Gastrocnemius medialis (tissue), 4 donors: ENCODE data around the gene GUCY2C. TPM values are rescaled to one million over a fixed set of nuclear protein-coding genes. Genes with fewer than 3 reads are reported as not detected.

Source experiments
- ATAC-seq, 2 donors: fragments of 150-250 bp; one replicate each; pipeline ENCODE4 v1.9.1; 2016
- DNase-seq, 2 donors: peaks; one replicate each; pipeline ENCODE4 v3.0.0-alpha.2; 2019
- H3K27ac ChIP-seq, 4 donors: fragments of 200-600 bp; sonication (generic); 1 replicate in 1 of 4; 2 replicates in 3 of 4; pipeline ENCODE4 v1.5.1; 2016 to 2018; ENCODE audit warnings: mild to moderate bottlenecking in 2 of 4, moderate library complexity in 1 of 4
- H3K27me3 ChIP-seq, 3 donors: fragments of 200-600 bp; sonication (generic) in 2 of 3; 1 replicate in 1 of 3; 2 replicates in 2 of 3; pipeline versions ENCODE4 v1.5.1 to v1.6.0; 2016 to 2019; ENCODE audit warnings: mild to moderate bottlenecking in 1 of 3, moderate library complexity in 1 of 3
- H3K36me3 ChIP-seq, 2 donors: fragments of 200-600 bp; sonication (generic) in 1 of 2; one replicate each; pipeline ENCODE4 v1.5.1; 2017 to 2018
- H3K4me1 ChIP-seq, 2 donors: fragments of 200-600 bp; sonication (generic) in 1 of 2; one replicate each; pipeline ENCODE4 v1.5.1; 2016 to 2017; ENCODE audit warnings: mild to moderate bottlenecking in 2 of 2
- H3K4me3 ChIP-seq, 4 donors: fragments of 200-600 bp; sonication (generic) in 3 of 4; 1 replicate in 1 of 4; 2 replicates in 3 of 4; pipeline ENCODE4 v1.5.1; 2016 to 2019; ENCODE audit warnings: mild to moderate bottlenecking in 2 of 4
- H3K9me3 ChIP-seq, 3 donors: fragments of 200-600 bp; sonication (generic) in 2 of 3; 1 replicate in 1 of 3; 2 replicates in 2 of 3; pipeline ENCODE4 v1.5.1; 2016 to 2019
- POLR2A ChIP-seq, 2 donors: fragments of 450-650 bp; IDR thresholded peaks; one replicate each; pipeline ENCODE4 v1.6.1; 2017; ENCODE audit warnings: antibody characterized with exemption in 2 of 2, mild to moderate bottlenecking in 2 of 2, moderate library complexity in 2 of 2
- in situ Hi-C, 4 donors: fragments of 200-750 bp; cut with MboI; loops; one replicate each; pipeline versions ENCODE4 v1.15.0 to v1.8.0; 2017; ENCODE audit warnings: low sequenced_read_pairs in 4 of 4
- intact Hi-C: fragments of 100-400 bp; cut with DNase I; formaldehyde crosslinking; loops from one replicate; pipeline ENCODE4 v1.15.1; 2023; ENCODE audit warnings: low total_unique reads
- total RNA-seq, 4 donors: library from RNA; depleted of rRNA; stranded (reverse); fragments of >200 nt; gene quantifications; one replicate each; pipeline versions ENCODE4 v1.1.0 to v1.2.3, GENCODE V29; 2016
- TF ChIP-seq, protein P1 (sequence below), 5 experiments: fragments of 450-650 bp in 3 of 5; fragments of 200-600 bp in 2 of 5; sonication (generic) in 2 of 5; IDR thresholded peaks in 4 of 5; conservative IDR thresholded peaks in 1 of 5; 1 replicate in 4 of 5; 2 replicates in 1 of 5; pipeline ENCODE4 v1.5.1; 2016 to 2019; ENCODE audit warnings: antibody characterized with exemption in 5 of 5, mild to moderate bottlenecking in 3 of 5, moderate library complexity in 3 of 5

The GUCY2C gene
- total RNA-seq, 4 donors from 2014 or later, result 0.09 to 0.17 TPM; not detected in 2

GRCh38 chr12:14681190-14681589, 15.2 kb downstream of the GUCY2C start:
- H3K4me3 ChIP-seq, result no peak overlapping the region
- H3K27me3 ChIP-seq, result no peaks in the 10 kb centered on the region
- H3K4me1 ChIP-seq, result no peaks in the 10 kb centered on the region
- DNase-seq, result no peak
- intact Hi-C loops, result no loop called here
- no peaks in the 10 kb centered on the region for H3K36me3 ChIP-seq
- ATAC-seq, result no peak
- no peak for TF ChIP-seq POLR2A (IDR thresholded peaks at IDR 0.05)
- TF ChIP-seq, protein P1, sequence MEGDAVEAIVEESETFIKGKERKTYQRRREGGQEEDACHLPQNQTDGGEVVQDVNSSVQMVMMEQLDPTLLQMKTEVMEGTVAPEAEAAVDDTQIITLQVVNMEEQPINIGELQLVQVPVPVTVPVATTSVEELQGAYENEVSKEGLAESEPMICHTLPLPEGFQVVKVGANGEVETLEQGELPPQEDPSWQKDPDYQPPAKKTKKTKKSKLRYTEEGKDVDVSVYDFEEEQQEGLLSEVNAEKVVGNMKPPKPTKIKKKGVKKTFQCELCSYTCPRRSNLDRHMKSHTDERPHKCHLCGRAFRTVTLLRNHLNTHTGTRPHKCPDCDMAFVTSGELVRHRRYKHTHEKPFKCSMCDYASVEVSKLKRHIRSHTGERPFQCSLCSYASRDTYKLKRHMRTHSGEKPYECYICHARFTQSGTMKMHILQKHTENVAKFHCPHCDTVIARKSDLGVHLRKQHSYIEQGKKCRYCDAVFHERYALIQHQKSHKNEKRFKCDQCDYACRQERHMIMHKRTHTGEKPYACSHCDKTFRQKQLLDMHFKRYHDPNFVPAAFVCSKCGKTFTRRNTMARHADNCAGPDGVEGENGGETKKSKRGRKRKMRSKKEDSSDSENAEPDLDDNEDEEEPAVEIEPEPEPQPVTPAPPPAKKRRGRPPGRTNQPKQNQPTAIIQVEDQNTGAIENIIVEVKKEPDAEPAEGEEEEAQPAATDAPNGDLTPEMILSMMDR (IDR thresholded peaks at IDR 0.05 in 4 of 5, conservative IDR thresholded peaks at IDR 0.05 in 1 of 5), result no peak
- H3K9me3 ChIP-seq, result no peaks in the 10 kb centered on the region
- in situ Hi-C loops, result no loop called here
- H3K27ac ChIP-seq, result no peak overlapping the region

GRCh38 chr12:14678547-14679150, 17.8 kb downstream of the GUCY2C start:
- Histone ChIP-seq H3K4me3 (no peak overlapping the region), H3K27me3 (no peaks in the 10 kb centered on the region), H3K27ac (no peak overlapping the region), H3K9me3 (no peaks in the 10 kb centered on the region), H3K36me3 (no peaks in the 10 kb centered on the region), H3K4me1 (no peaks in the 10 kb centered on the region)
- ATAC-seq, result no peak
- no peak for DNase-seq
- in situ Hi-C loops, result no loop called here
- no peak for TF ChIP-seq POLR2A (IDR thresholded peaks at IDR 0.05)
- TF ChIP-seq, protein P1 (IDR thresholded peaks at IDR 0.05 in 4 of 5, conservative IDR thresholded peaks at IDR 0.05 in 1 of 5), result no peak
- intact Hi-C loops, result no loop called here

GRCh38 chr12:14668591-14668990, 27.8 kb downstream of the GUCY2C start:
- Histone ChIP-seq H3K27me3 (no peaks in the 10 kb centered on the region), H3K36me3 (no peaks in the 10 kb centered on the region), H3K4me3 (no peak overlapping the region), H3K9me3 (no peaks in the 10 kb centered on the region), H3K27ac (no peak overlapping the region), H3K4me1 (no peaks in the 10 kb centered on the region)
- in situ Hi-C loops (loop anchor here in 1 of 4 donors (25.0 kb wide), 1 partner anchor 431 kb away; no protein-coding TSS in a partner anchor), intact Hi-C loops (no loop called here)
- TF ChIP-seq, protein P1 (IDR thresholded peaks at IDR 0.05 in 4 of 5, conservative IDR thresholded peaks at IDR 0.05 in 1 of 5), result no peak
- no peak for TF ChIP-seq POLR2A (IDR thresholded peaks at IDR 0.05)
- no peak for ATAC-seq
- no peak for DNase-seq

DNA sequence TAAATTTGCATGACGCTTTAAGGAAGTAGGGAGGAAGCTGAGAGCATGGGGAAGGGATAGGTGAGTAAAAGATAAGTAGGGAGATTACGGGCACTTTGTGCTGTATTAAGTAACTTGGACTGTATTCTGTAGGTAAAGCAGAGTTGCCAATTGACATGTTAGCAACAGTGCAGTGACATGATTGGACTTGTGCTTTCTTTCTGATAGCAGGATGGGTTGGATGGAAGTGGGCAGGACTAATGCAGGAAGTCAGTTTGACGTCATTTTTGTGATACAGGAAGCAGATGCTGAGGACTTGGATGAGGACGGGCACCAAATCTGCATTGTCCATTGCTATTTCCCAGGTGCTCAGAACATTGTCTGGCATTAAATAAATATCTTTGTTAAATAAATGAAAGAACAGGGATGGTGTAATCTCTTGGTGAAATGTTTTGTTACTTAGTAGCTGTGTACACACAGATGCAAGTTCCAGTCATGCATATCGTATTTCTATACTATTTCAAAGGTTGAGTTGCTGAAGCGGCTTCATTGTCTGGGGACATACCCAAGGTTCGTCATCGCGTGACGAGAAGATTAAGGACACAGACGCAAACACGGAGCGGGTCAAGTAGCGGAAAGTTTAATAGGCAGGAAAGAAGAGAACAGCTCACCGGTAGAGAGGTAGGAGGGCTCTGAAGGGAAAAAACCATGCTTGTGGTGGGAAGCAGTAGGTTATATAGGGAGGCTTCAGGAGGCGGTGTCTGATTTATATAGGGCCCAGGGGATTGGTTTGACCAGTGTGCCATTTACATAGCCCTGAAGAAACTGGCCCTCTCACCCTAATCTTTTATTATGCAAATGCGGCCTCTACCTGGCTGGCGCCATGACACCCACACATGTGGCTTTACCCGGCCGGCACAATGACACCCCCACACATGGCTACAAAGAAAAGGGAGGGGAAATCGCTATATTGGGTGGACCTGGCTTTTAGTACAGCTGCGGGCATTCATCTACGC, 30.7 kb downstream of the GUCY2C start:
- in situ Hi-C loops (loop anchor here in 1 of 4 donors (25.0 kb wide), 1 partner anchor 428 kb away; no protein-coding TSS in a partner anchor), intact Hi-C loops (loop anchor here (2.0 kb wide), 3 partner anchors 35 to 427 kb away; no protein-coding TSS in a partner anchor)
- Histone ChIP-seq H3K4me1 (no peaks in the 10 kb centered on the region), H3K9me3 (no peaks in the 10 kb centered on the region), H3K27ac (no peak overlapping the region), H3K4me3 (no peak overlapping the region), H3K27me3 (no peaks in the 10 kb centered on the region), H3K36me3 (no peaks in the 10 kb centered on the region)
- ATAC-seq, result no peak
- DNase-seq, result no peak
- TF ChIP-seq POLR2A (IDR thresholded peaks at IDR 0.05), result no peak
- TF ChIP-seq, protein P1 (IDR thresholded peaks at IDR 0.05 in 4 of 5, conservative IDR thresholded peaks at IDR 0.05 in 1 of 5), result no peak
